GM12875 (cell line): ENCODE data around the gene GBE1.

Source experiments
- H3K4me3 ChIP-seq: one replicate; pipeline ENCODE4 v1.5.1; 2011; ENCODE audit warnings: low read depth, low read length, control low read depth
- TF ChIP-seq, protein P1 (sequence below): IDR thresholded peaks from 2 replicates; pipeline ENCODE4 v1.5.1; 2011; ENCODE audit warnings: low read depth, mild to moderate bottlenecking, control low read depth, inconsistent platforms, low read length, moderate library complexity, borderline replicate concordance; ENCODE audit not compliant: insufficient read depth

Gene GBE1

GRCh38 chr3:81658322-81658997 lies 103.0 kb downstream of the GBE1 start:
- H3K4me3 ChIP-seq = no peak overlapping the region
- TF ChIP-seq, protein P1, sequence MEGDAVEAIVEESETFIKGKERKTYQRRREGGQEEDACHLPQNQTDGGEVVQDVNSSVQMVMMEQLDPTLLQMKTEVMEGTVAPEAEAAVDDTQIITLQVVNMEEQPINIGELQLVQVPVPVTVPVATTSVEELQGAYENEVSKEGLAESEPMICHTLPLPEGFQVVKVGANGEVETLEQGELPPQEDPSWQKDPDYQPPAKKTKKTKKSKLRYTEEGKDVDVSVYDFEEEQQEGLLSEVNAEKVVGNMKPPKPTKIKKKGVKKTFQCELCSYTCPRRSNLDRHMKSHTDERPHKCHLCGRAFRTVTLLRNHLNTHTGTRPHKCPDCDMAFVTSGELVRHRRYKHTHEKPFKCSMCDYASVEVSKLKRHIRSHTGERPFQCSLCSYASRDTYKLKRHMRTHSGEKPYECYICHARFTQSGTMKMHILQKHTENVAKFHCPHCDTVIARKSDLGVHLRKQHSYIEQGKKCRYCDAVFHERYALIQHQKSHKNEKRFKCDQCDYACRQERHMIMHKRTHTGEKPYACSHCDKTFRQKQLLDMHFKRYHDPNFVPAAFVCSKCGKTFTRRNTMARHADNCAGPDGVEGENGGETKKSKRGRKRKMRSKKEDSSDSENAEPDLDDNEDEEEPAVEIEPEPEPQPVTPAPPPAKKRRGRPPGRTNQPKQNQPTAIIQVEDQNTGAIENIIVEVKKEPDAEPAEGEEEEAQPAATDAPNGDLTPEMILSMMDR = no peak

DNA sequence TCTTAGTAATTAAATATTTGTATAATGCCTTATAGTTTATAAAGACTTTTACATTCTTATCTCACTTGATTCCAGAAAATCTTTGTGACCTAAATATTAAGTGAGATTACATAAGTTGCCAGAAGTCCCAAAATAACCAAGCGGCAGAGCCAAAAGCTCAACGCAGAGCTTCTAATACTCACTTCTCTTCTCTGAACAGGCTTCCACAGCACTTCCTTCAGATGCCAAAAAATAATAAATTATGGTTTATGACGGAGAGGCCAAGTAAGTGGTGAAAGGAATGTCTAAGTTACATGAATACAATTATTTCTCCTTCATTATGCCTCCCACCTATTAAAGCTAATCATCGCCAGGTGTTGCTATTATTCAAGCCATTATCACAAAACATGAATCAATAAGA lies 110.3 kb downstream of the GBE1 start:
- TF ChIP-seq, protein P1 = no peak
- H3K4me3 ChIP-seq = no peak overlapping the region

DNA sequence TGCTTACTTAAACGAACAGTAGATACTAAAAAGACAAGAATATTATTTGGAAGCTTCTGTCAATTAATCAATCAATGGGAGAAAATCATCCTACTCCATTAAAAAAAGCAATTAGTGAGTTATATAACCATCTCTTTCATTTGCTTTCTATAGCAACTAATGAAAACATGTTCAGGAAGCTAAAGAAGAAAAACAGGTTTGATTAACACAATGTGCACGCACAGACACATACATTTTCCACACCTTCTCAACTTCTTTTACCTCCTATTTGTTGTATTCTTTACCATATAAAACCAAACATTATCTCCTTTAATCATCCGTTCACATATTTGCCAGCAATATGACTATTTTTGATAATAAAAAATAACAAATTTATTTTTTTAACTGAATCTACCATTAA lies 111.3 kb downstream of the GBE1 start:
- no peak overlapping the region for H3K4me3 ChIP-seq
- TF ChIP-seq, protein P1 = no peak

DNA sequence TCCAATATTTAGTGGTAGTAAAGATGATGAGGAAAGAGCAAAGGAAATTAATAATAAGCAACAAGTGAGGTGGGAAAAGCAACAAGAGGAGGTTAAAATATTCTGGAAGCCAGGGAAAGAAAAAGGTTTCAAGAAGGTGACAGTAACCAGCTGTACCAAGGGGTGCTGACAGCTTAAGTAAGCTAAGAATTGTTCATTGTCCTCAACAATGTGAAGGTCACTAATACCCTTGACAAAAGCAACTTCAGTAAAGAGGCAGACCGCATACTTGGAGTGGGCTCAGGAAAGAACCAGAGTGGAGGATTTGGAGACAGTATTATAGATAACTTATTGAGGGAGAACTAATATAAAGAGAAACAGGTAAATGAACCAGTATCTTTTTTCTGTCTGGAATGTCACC lies 116.2 kb downstream of the GBE1 start:
- no peak overlapping the region for H3K4me3 ChIP-seq
- TF ChIP-seq, protein P1 = no peak

DNA sequence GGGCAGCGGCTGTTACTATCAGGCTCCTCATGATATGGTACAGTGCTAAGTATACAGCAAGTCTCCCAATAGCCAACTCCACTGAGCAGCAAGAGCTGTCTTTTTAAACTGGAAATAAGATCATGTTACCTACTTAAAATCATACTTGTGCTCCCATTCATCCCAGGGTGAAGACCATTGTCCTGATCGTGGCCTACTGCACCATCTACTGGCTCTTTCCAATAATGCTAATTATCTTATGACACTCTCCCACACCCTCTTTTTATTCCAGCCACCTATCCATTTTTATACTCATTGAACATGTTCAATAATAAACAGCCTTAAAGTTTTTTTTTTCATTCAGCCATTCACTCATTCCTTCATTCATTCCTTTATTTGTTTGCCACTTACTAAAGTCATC lies 117.7 kb downstream of the GBE1 start:
- TF ChIP-seq, protein P1 = no peak
- no peak overlapping the region for H3K4me3 ChIP-seq

GRCh38 chr3:81638480-81638879 lies 123.0 kb downstream of the GBE1 start:
- TF ChIP-seq, protein P1 = no peak
- H3K4me3 ChIP-seq = no peak overlapping the region

GRCh38 chr3:81632659-81633058 lies 128.8 kb downstream of the GBE1 start:
- H3K4me3 ChIP-seq = no peak overlapping the region
- TF ChIP-seq, protein P1 = no peak
